ENCODE results near the gene VAX1. TPM values are rescaled to one million over a fixed set of nuclear protein-coding genes. Genes with fewer than 3 reads are reported as not detected.
A peak's percentile ranks its signal among the peaks of the same experiment; 100 is the strongest.

Gene VAX1
- total RNA-seq, 2 donors from 2014 or later: 3.2 to 3.5 TPM

- peaks cover 6% of the 10 kb centered on the region for H3K4me1 ChIP-seq (ENCODE audit: control insufficient read depth, insufficient read depth, low read length)
- H3K27me3 Mint-ChIP-seq (ENCODE audit: insufficient read depth): peaks cover 91% of the 10 kb centered on the region
- DNase-seq: peak; percentile 83
Observed at GRCh38 chr10:117134306-117135025, 3.6 kb downstream of the VAX1 start.

GRCh38 chr10:117134056-117134305, 4.1 kb downstream of the VAX1 start:
- H3K4me1 Mint-ChIP-seq: peaks cover 34% of the 10 kb centered on the region
- peaks cover 92% of the 10 kb centered on the region for H3K27me3 Mint-ChIP-seq (ENCODE audit: insufficient read depth)
- H3K4me3 ChIP-seq (ENCODE audit: low read length): peak overlapping the region; percentile 54
- WGBS, 2 experiments (ENCODE audit: insufficient coverage in 1 of 2, insufficient read length in 1 of 2): 2 to 3% methylated on average over 15 to 28 of the region's 28 CpGs
- H3K9me3 ChIP-seq (ENCODE audit: control insufficient read depth, low read length): no peaks in the 10 kb centered on the region
- no peak overlapping the region for H3K27ac ChIP-seq (ENCODE audit: low read depth, low read length)
- H3K9ac ChIP-seq (ENCODE audit: extremely low read depth, low read length, poor library complexity, severe bottlenecking): no peak overlapping the region
- H3K9me3 Mint-ChIP-seq: no peaks in the 10 kb centered on the region
- H3K27me3 ChIP-seq (ENCODE audit: control insufficient read depth, insufficient read depth, low read length, poor library complexity, severe bottlenecking): peaks cover 99% of the 10 kb centered on the region
- H3K4me3 Mint-ChIP-seq: peak overlapping the region; percentile 45
- H3K4me1 ChIP-seq (ENCODE audit: control insufficient read depth, insufficient read depth, low read length): peaks cover 6% of the 10 kb centered on the region
- H3K36me3 Mint-ChIP-seq (ENCODE audit: low read depth): no peaks in the 10 kb centered on the region
- peak; percentile 75 for DNase-seq
- TF ChIP-seq CTCF (conservative IDR thresholded peaks at IDR 0.05): no peak
- H3K27ac Mint-ChIP-seq: no peak overlapping the region
- H3K36me3 ChIP-seq (ENCODE audit: control insufficient read depth, insufficient read depth, low read length): no peaks in the 10 kb centered on the region

More at GRCh38 chr10:117134306-117135025, 3.6 kb downstream of the VAX1 start:
- Histone ChIP-seq H3K9ac (ENCODE audit: extremely low read depth, low read length, poor library complexity, severe bottlenecking) (no peak overlapping the region), H3K4me3 (ENCODE audit: low read length) (no peak overlapping the region), H3K27me3 (ENCODE audit: control insufficient read depth, insufficient read depth, low read length, poor library complexity, severe bottlenecking) (peaks cover 98% of the 10 kb centered on the region), H3K27ac (ENCODE audit: low read depth, low read length) (no peak overlapping the region), H3K9me3 (ENCODE audit: control insufficient read depth, low read length) (no peaks in the 10 kb centered on the region), H3K36me3 (ENCODE audit: control insufficient read depth, insufficient read depth, low read length) (no peaks in the 10 kb centered on the region)
- Mint-ChIP-seq H3K4me1 (peaks cover 37% of the 10 kb centered on the region), H3K27ac (no peak overlapping the region), H3K36me3 (ENCODE audit: low read depth) (no peaks in the 10 kb centered on the region), H3K4me3 (peak overlapping the region; percentile 41), H3K9me3 (no peaks in the 10 kb centered on the region)
- TF ChIP-seq CTCF (conservative IDR thresholded peaks at IDR 0.05): peak; percentile 40
- 1 to 7% methylated on average over 32 to 72 of the region's 72 CpGs for WGBS, 2 experiments (ENCODE audit: insufficient coverage in 1 of 2, insufficient read length in 1 of 2)

- no peak for TF ChIP-seq CTCF (conservative IDR thresholded peaks at IDR 0.05)
- H3K27ac ChIP-seq (ENCODE audit: low read depth, low read length): no peak overlapping the region
- no peaks in the 10 kb centered on the region for H3K36me3 ChIP-seq (ENCODE audit: control insufficient read depth, insufficient read depth, low read length)
- Mint-ChIP-seq H3K4me1 (peaks cover 31% of the 10 kb centered on the region), H3K27me3 (ENCODE audit: insufficient read depth) (peaks cover 92% of the 10 kb centered on the region), H3K4me3 (peak overlapping the region; percentile 45), H3K27ac (no peak overlapping the region), H3K9me3 (no peaks in the 10 kb centered on the region), H3K36me3 (ENCODE audit: low read depth) (no peaks in the 10 kb centered on the region)
- H3K4me3 ChIP-seq (ENCODE audit: low read length): peak overlapping the region; percentile 65
- H3K9ac ChIP-seq (ENCODE audit: extremely low read depth, low read length, poor library complexity, severe bottlenecking): no peak overlapping the region
- 6 to 8% methylated on average over 12 to 29 of the region's 30 CpGs for whole genome bisulfite sequencing, 2 experiments (ENCODE audit: insufficient coverage in 1 of 2, insufficient read length in 1 of 2)
- peak; percentile 67 for DNase-seq
- peaks cover 99% of the 10 kb centered on the region for H3K27me3 ChIP-seq (ENCODE audit: control insufficient read depth, insufficient read depth, low read length, poor library complexity, severe bottlenecking)
- H3K4me1 ChIP-seq (ENCODE audit: control insufficient read depth, insufficient read depth, low read length): peaks cover 6% of the 10 kb centered on the region
- no peaks in the 10 kb centered on the region for H3K9me3 ChIP-seq (ENCODE audit: control insufficient read depth, low read length)
Observed at GRCh38 chr10:117133273-117134055, 4.6 kb downstream of the VAX1 start.

All from endodermal cell (in vitro differentiated cells).